ENCODE results near the gene TRNAU1AP.

The TRNAU1AP gene

GRCh38 chr1:28602536-28603439, 49.9 kb downstream of the TRNAU1AP start:
- no peak overlapping the region for H3K4me3 ChIP-seq (ENCODE audit: low read length)
- no peaks in the 10 kb centered on the region for H4K20me1 ChIP-seq (ENCODE audit: insufficient read depth, low read length)
- peak overlapping the region; percentile 54; the same call in 1 of the 2 replicates for H3K4me2 ChIP-seq (ENCODE audit: low read depth, low read length)
- peaks cover 48% of the 10 kb centered on the region for H3K4me1 ChIP-seq (ENCODE audit: low read length)
- TF ChIP-seq CTCF (IDR thresholded peaks at IDR 0.05; ENCODE audit: low read length): peak; percentile 81
- no peak for TF ChIP-seq EZH2phosphoT487 (IDR thresholded peaks at IDR 0.05; ENCODE audit: low read length)
- H3K79me2 ChIP-seq (ENCODE audit: low read length): 0 out of 2 replicates have a peak, but pooled peaks cover 2% of the 10 kb centered on the region
- no peaks in the 10 kb centered on the region for H3K27me3 ChIP-seq (replicated peaks; ENCODE audit: insufficient read depth, low read length)
- H3K9me2 ChIP-seq (replicated peaks; ENCODE audit: insufficient read depth, low read length): no peaks in the 10 kb centered on the region
- DNase-seq: peak; percentile 61
- peaks cover 39% of the 10 kb centered on the region for H3F3A ChIP-seq (ENCODE audit: insufficient read depth, low read length)
- peak overlapping the region; percentile 99 for H3K27ac ChIP-seq (ENCODE audit: low read length)
- H3K36me3 ChIP-seq (replicated peaks; ENCODE audit: insufficient read depth, low read length): no peaks in the 10 kb centered on the region
- H3K9ac ChIP-seq (ENCODE audit: low read length): peak overlapping the region; percentile 48; the same call in 1 of the 2 replicates
- H2AFZ ChIP-seq (ENCODE audit: low read length): no peak overlapping the region
- H3K9me3 ChIP-seq (replicated peaks; ENCODE audit: insufficient read depth, low read length): no peaks in the 10 kb centered on the region

GRCh38 chr1:28604411-28604810, 51.5 kb downstream of the TRNAU1AP start:
- Histone ChIP-seq H3K27ac (ENCODE audit: low read length) (no peak overlapping the region), H3K4me2 (ENCODE audit: low read depth, low read length) (no peak overlapping the region), H3K9me3 (replicated peaks; ENCODE audit: insufficient read depth, low read length) (no peaks in the 10 kb centered on the region), H3K36me3 (replicated peaks; ENCODE audit: insufficient read depth, low read length) (no peaks in the 10 kb centered on the region), H3K4me1 (ENCODE audit: low read length) (peaks cover 37% of the 10 kb centered on the region), H3K9me2 (replicated peaks; ENCODE audit: insufficient read depth, low read length) (no peaks in the 10 kb centered on the region), H4K20me1 (ENCODE audit: insufficient read depth, low read length) (no peaks in the 10 kb centered on the region), H3K27me3 (replicated peaks; ENCODE audit: insufficient read depth, low read length) (no peaks in the 10 kb centered on the region), H3K9ac (ENCODE audit: low read length) (no peak overlapping the region), H3K4me3 (ENCODE audit: low read length) (no peak overlapping the region), H3F3A (ENCODE audit: insufficient read depth, low read length) (peaks cover 26% of the 10 kb centered on the region), H3K79me2 (ENCODE audit: low read length) (0 out of 2 replicates have a peak, but pooled peaks cover 2% of the 10 kb centered on the region), H2AFZ (ENCODE audit: low read length) (no peak overlapping the region)
- no peak for TF ChIP-seq EZH2phosphoT487 (IDR thresholded peaks at IDR 0.05; ENCODE audit: low read length)
- TF ChIP-seq EZH2 (optimal IDR thresholded peaks at IDR 0.05; ENCODE audit: low read depth, low read length): no peak
- no peak for TF ChIP-seq CTCF (IDR thresholded peaks at IDR 0.05; ENCODE audit: low read length)
- no peak for DNase-seq

GRCh38 chr1:28604962-28605361, 52.1 kb downstream of the TRNAU1AP start:
- no peak overlapping the region for H3K27ac ChIP-seq (ENCODE audit: low read length)
- no peak overlapping the region for H2AFZ ChIP-seq (ENCODE audit: low read length)
- TF ChIP-seq CTCF (IDR thresholded peaks at IDR 0.05; ENCODE audit: low read length) (no peak), EZH2 (optimal IDR thresholded peaks at IDR 0.05; ENCODE audit: low read depth, low read length) (no peak), EZH2phosphoT487 (IDR thresholded peaks at IDR 0.05; ENCODE audit: low read length) (no peak)
- no peaks in the 10 kb centered on the region for H3K9me2 ChIP-seq (replicated peaks; ENCODE audit: insufficient read depth, low read length)
- H4K20me1 ChIP-seq (ENCODE audit: insufficient read depth, low read length): no peaks in the 10 kb centered on the region
- H3K36me3 ChIP-seq (replicated peaks; ENCODE audit: insufficient read depth, low read length): no peaks in the 10 kb centered on the region
- DNase-seq: no peak
- no peaks in the 10 kb centered on the region for H3K27me3 ChIP-seq (replicated peaks; ENCODE audit: insufficient read depth, low read length)
- no peaks in the 10 kb centered on the region for H3K9me3 ChIP-seq (replicated peaks; ENCODE audit: insufficient read depth, low read length)
- H3K4me2 ChIP-seq (ENCODE audit: low read depth, low read length): no peak overlapping the region
- no peak overlapping the region for H3K9ac ChIP-seq (ENCODE audit: low read length)
- peaks cover 31% of the 10 kb centered on the region for H3K4me1 ChIP-seq (ENCODE audit: low read length)
- peaks cover 21% of the 10 kb centered on the region for H3F3A ChIP-seq (ENCODE audit: insufficient read depth, low read length)
- H3K79me2 ChIP-seq (ENCODE audit: low read length): 0 out of 2 replicates have a peak, but pooled peaks cover 2% of the 10 kb centered on the region
- no peak overlapping the region for H3K4me3 ChIP-seq (ENCODE audit: low read length)
